Measurements from ENCODE around the gene E2F3.

E2F3 gene

GRCh38 chr6:20541382-20541781, 139.7 kb downstream of the E2F3 start:
- H3K27ac ChIP-seq (ENCODE audit: insufficient read depth in 1 of 2, low read depth in 1 of 2, low read length in 2 of 2, poor library complexity in 1 of 2, severe bottlenecking in 2 of 2), result no peak overlapping the region
- 98% methylated on average over 5 of the region's 6 CpGs for WGBS (ENCODE audit: insufficient coverage)
- H3K27me3 ChIP-seq (replicated peaks in 2 of 5; ENCODE audit: control insufficient read depth in 4 of 5, insufficient read depth in 5 of 5, low read length in 4 of 5), result no peaks in the 10 kb centered on the region
- CTCF ChIA-PET, result interaction anchor here (0.6 to 1.0 kb wide), 3 partner anchors 23 to 250 kb away, joined by 3 to 4 read pairs (median 3); no protein-coding TSS in a partner anchor
- no peaks in the 10 kb centered on the region for H3K9me3 ChIP-seq (ENCODE audit: control extremely low read depth in 1 of 5, control insufficient read depth in 4 of 5, insufficient read depth in 2 of 5, low read depth in 1 of 5, low read length in 4 of 5)
- no peak for DNase-seq
- POLR2A ChIA-PET, result no interaction called here
- no peak overlapping the region for H3K4me3 ChIP-seq (ENCODE audit: control insufficient read depth in 1 of 7, extremely low read depth in 1 of 7, insufficient read depth in 4 of 7, low read depth in 2 of 7, low read length in 6 of 7)
- H3K36me3 ChIP-seq (ENCODE audit: control insufficient read depth in 4 of 4, insufficient read depth in 4 of 4, low read length in 3 of 4), result peaks cover 10 to 38% (median 14%) of the 10 kb centered on the region in 4 experiments
- H3K4me1 ChIP-seq (ENCODE audit: control extremely low read depth in 1 of 4, control insufficient read depth in 4 of 4, insufficient read depth in 4 of 4, low read length in 3 of 4), result peaks cover 0 to 7% (median 0%) of the 10 kb centered on the region in 4 experiments

- POLR2A ChIA-PET, result no interaction called here
- no peaks in the 10 kb centered on the region for H3K9me3 ChIP-seq (ENCODE audit: control extremely low read depth in 1 of 5, control insufficient read depth in 4 of 5, insufficient read depth in 2 of 5, low read depth in 1 of 5, low read length in 4 of 5)
- peak in 1 of 3 donors; percentile 29 for DNase-seq
- no peak overlapping the region for H3K27ac ChIP-seq (ENCODE audit: insufficient read depth in 1 of 2, low read depth in 1 of 2, low read length in 2 of 2, poor library complexity in 1 of 2, severe bottlenecking in 2 of 2)
- H3K36me3 ChIP-seq (ENCODE audit: control insufficient read depth in 4 of 4, insufficient read depth in 4 of 4, low read length in 3 of 4), result peaks cover 12 to 43% (median 17%) of the 10 kb centered on the region in 4 experiments
- no peak overlapping the region for H3K4me3 ChIP-seq (ENCODE audit: control insufficient read depth in 1 of 7, extremely low read depth in 1 of 7, insufficient read depth in 4 of 7, low read depth in 2 of 7, low read length in 6 of 7)
- CTCF ChIA-PET, result no interaction called here
- 67% methylated on average over 1 of the region's 2 CpGs for WGBS (ENCODE audit: insufficient coverage)
- H3K27me3 ChIP-seq (replicated peaks in 2 of 5; ENCODE audit: control insufficient read depth in 4 of 5, insufficient read depth in 5 of 5, low read length in 4 of 5), result no peaks in the 10 kb centered on the region
- H3K4me1 ChIP-seq (ENCODE audit: control extremely low read depth in 1 of 4, control insufficient read depth in 4 of 4, insufficient read depth in 4 of 4, low read length in 3 of 4), result peaks cover 0 to 7% (median 0%) of the 10 kb centered on the region in 4 experiments
Measured at GRCh38 chr6:20542927-20543602, 141.4 kb downstream of the E2F3 start.

Data from common myeloid progenitor, CD34-positive (primary cell).